IMR-90 (cell line): ENCODE data around the gene SETD2. TPM values are rescaled to one million over a fixed set of nuclear protein-coding genes. Genes with fewer than 3 reads are reported as not detected.

Experiments
- ATAC-seq: fragments of 200-7000 bp; cut with Tn5 transposase; 2 replicates; pipeline ENCODE4 v1.9.1; 2020; ENCODE audit warnings: low read depth, mild to moderate bottlenecking, moderate library complexity
- BruUV-seq: library from RNA; stranded (reverse); fragments of 400-500 nt; replicated peaks from 2 replicates; lab custom pipeline; 2021; lab: Mats Ljungman, UMichigan
- CTCF ChIA-PET: fragments of 300-600 bp; formaldehyde crosslinking; extraction: SDS; loops from one replicate; lab custom pipeline; 2021; ENCODE audit warnings: antibody characterized with exemption; lab: Yijun Ruan, JAX
- POLR2A ChIA-PET: fragments of 300-600 bp; sonication (Branson Sonifier 250); formaldehyde crosslinking; loops from one replicate; lab custom pipeline; 2022; ENCODE audit warnings: antibody characterized with exemption; ENCODE audit not compliant: unreplicated experiment; lab: Charles Lee
- DNase-seq: peaks from one replicate; pipeline ENCODE4 v3.0.0; 2013
- H2AFZ ChIP-seq: replicated peaks from 2 replicates; pipeline ENCODE3; 2013; ENCODE audit warnings: low read length, mild to moderate bottlenecking; ENCODE audit not compliant: poor library complexity
- H2AK5ac ChIP-seq: 2 replicates; pipeline ENCODE4 v1.6.1; 2013; ENCODE audit warnings: low read depth, low read length, inconsistent platforms
- H2AK9ac ChIP-seq: replicated peaks from 2 replicates; pipeline ENCODE3; 2013; ENCODE audit warnings: mild to moderate bottlenecking, low read depth, low read length, moderate library complexity; ENCODE audit not compliant: poor library complexity
- H2BK120ac ChIP-seq: 2 replicates; pipeline ENCODE4 v1.6.1; 2013; ENCODE audit warnings: low read depth, low read length, inconsistent platforms
- H2BK15ac ChIP-seq: 3 replicates; pipeline ENCODE4 v1.6.1; 2013; ENCODE audit warnings: low read depth, low read length, inconsistent platforms
- H2BK20ac ChIP-seq: 2 replicates; pipeline ENCODE4 v1.6.1; 2013; ENCODE audit warnings: low read depth, mild to moderate bottlenecking, inconsistent platforms, low read length, moderate library complexity
- H2BK5ac ChIP-seq: 2 replicates; pipeline ENCODE4 v1.6.1; 2013; ENCODE audit warnings: mild to moderate bottlenecking, low read depth, low read length, inconsistent platforms; ENCODE audit not compliant: poor library complexity, severe bottlenecking
- H3K14ac ChIP-seq: replicated peaks from 2 replicates; pipeline ENCODE4 v1.6.1; 2013; ENCODE audit warnings: low read depth, low read length, inconsistent platforms
- H3K18ac ChIP-seq: 2 replicates; pipeline ENCODE4 v1.6.1; 2013; ENCODE audit warnings: low read depth, low read length, control low read depth
- H3K23ac ChIP-seq: 2 replicates; pipeline ENCODE4 v1.6.1; 2013; ENCODE audit warnings: low read depth, low read length, inconsistent platforms
- H3K27ac ChIP-seq: 2 replicates; pipeline ENCODE4 v1.5.1; 2013; ENCODE audit warnings: mild to moderate bottlenecking, control low read depth, low read length; ENCODE audit not compliant: insufficient read depth
- H3K27me3 ChIP-seq: 2 replicates; pipeline ENCODE4 v1.6.1; 2013; ENCODE audit warnings: low read length; ENCODE audit not compliant: control insufficient read depth, insufficient read depth
- H3K36me3 ChIP-seq: 2 replicates; pipeline ENCODE4 v1.6.1; 2013; ENCODE audit warnings: low read length, mixed read lengths; ENCODE audit not compliant: control insufficient read depth, insufficient read depth
- H3K4ac ChIP-seq: 2 replicates; pipeline ENCODE4 v1.6.1; 2013; ENCODE audit warnings: low read depth, low read length, inconsistent platforms
- H3K4me1 ChIP-seq: 2 replicates; pipeline ENCODE4 v1.6.1; 2013; ENCODE audit warnings: low read length, mixed read lengths; ENCODE audit not compliant: control insufficient read depth, insufficient read depth
- H3K4me2 ChIP-seq: 2 replicates; pipeline ENCODE4 v1.6.1; 2013; ENCODE audit warnings: low read depth, mild to moderate bottlenecking, control low read depth, low read length, moderate library complexity
- H3K4me3 ChIP-seq: 2 replicates; pipeline ENCODE4 v1.5.1; 2013; ENCODE audit warnings: low read depth, mild to moderate bottlenecking, control low read depth, low read length, moderate library complexity; ENCODE audit not compliant: insufficient read depth
- H3K56ac ChIP-seq: 2 replicates; pipeline ENCODE4 v1.6.1; 2013; ENCODE audit warnings: low read length, inconsistent platforms; ENCODE audit not compliant: insufficient read depth; ENCODE audit errors: extremely low read depth
- H3K79me1 ChIP-seq, 2 experiments: 2 replicates each; pipeline ENCODE4 v1.6.1; 2013; ENCODE audit warnings: low read length in 2 of 2, inconsistent platforms in 1 of 2, low read depth in 1 of 2
- H3K9ac ChIP-seq: 2 replicates; pipeline ENCODE4 v1.6.1; 2013; ENCODE audit warnings: low read depth, low read length, control low read depth
- H3K9me1 ChIP-seq: 2 replicates; pipeline ENCODE4 v1.6.1; 2013; ENCODE audit warnings: low read length, inconsistent platforms; ENCODE audit not compliant: insufficient read depth
- H3K9me3 ChIP-seq: 2 replicates; pipeline ENCODE4 v1.6.1; 2013; ENCODE audit warnings: low read length; ENCODE audit not compliant: control insufficient read depth, insufficient read depth
- H4K20me1 ChIP-seq: 2 replicates; pipeline ENCODE4 v1.6.1; 2013; ENCODE audit warnings: low read length, inconsistent platforms; ENCODE audit not compliant: insufficient read depth
- H4K5ac ChIP-seq: 2 replicates; pipeline ENCODE4 v1.6.1; 2013; ENCODE audit warnings: mild to moderate bottlenecking, low read depth, low read length, control low read depth
- H4K8ac ChIP-seq, 2 experiments: 2 replicates each; pipeline ENCODE4 v1.6.1; 2013; ENCODE audit warnings: low read depth in 2 of 2, low read length in 2 of 2, control low read depth in 1 of 2, inconsistent platforms in 1 of 2
- H4K91ac ChIP-seq: 2 replicates; pipeline ENCODE4 v1.6.1; 2013; ENCODE audit warnings: low read depth, low read length, inconsistent platforms; ENCODE audit not compliant: insufficient read depth
- BHLHE40 ChIP-seq: fragments of 150-350 bp; IDR thresholded peaks from 2 replicates; pipeline ENCODE4 v1.6.1; 2016; ENCODE audit warnings: mild to moderate bottlenecking, low read depth, low read length
- CEBPB ChIP-seq: IDR thresholded peaks from 2 replicates; pipeline ENCODE4 v1.6.1; 2012; ENCODE audit warnings: low read depth, low read length, improper control_type of control experiment
- CHD1 ChIP-seq: IDR thresholded peaks from 2 replicates; pipeline ENCODE4 v1.6.1; 2012; ENCODE audit warnings: low read depth, low read length, improper control_type of control experiment
- FOS ChIP-seq: fragments of 150-350 bp; IDR thresholded peaks from 2 replicates; pipeline ENCODE4 v1.6.1; 2016; ENCODE audit warnings: low read depth, low read length
- MAZ ChIP-seq: IDR thresholded peaks from 2 replicates; pipeline ENCODE4 v1.6.1; 2012; ENCODE audit warnings: low read depth, mild to moderate bottlenecking, low read length, improper control_type of control experiment, moderate library complexity, borderline replicate concordance
- MXI1 ChIP-seq: IDR thresholded peaks from 2 replicates; pipeline ENCODE4 v1.6.1; 2012; ENCODE audit warnings: low read depth, mild to moderate bottlenecking, low read length, moderate library complexity, borderline replicate concordance
- NFE2L2 ChIP-seq: fragments of 150-350 bp; IDR thresholded peaks from 2 replicates; pipeline ENCODE4 v1.6.1; 2016; ENCODE audit warnings: low read depth, mild to moderate bottlenecking, low read length
- POLR2A ChIP-seq: IDR thresholded peaks from 2 replicates; pipeline ENCODE4 v1.6.1; 2012; ENCODE audit warnings: mild to moderate bottlenecking, low read depth, low read length
- RAD21 ChIP-seq: IDR thresholded peaks from 2 replicates; pipeline ENCODE4 v1.6.1; 2012; ENCODE audit warnings: low read length, improper control_type of control experiment
- RCOR1 ChIP-seq: IDR thresholded peaks from 2 replicates; pipeline ENCODE4 v1.6.1; 2012; ENCODE audit warnings: mild to moderate bottlenecking, low read length, improper control_type of control experiment; ENCODE audit not compliant: insufficient replicate concordance
- RFX5 ChIP-seq: IDR thresholded peaks from 2 replicates; pipeline ENCODE4 v1.8.0; 2012; ENCODE audit warnings: low read depth, mild to moderate bottlenecking, low read length, moderate library complexity
- SMC3 ChIP-seq: fragments of 150-350 bp; IDR thresholded peaks from 2 replicates; pipeline ENCODE4 v1.6.1; 2016; ENCODE audit warnings: low read depth, mild to moderate bottlenecking, antibody characterized with exemption, low read length, moderate library complexity
- WGBS, 2 experiments: methylation state at CpG; one replicate each; pipeline versions ENCODE4 v1.1.5 to v1.1.7; 2013; ENCODE audit warnings: missing lambda C conversion rate in 2 of 2; ENCODE audit not compliant: insufficient read length in 1 of 2; ENCODE audit errors: extremely low coverage in 2 of 2; 5-methylcytosine and 5-hydroxymethylcytosine counted together
- dilution Hi-C: fragments of 300-500 bp; cut with HindIII; formaldehyde crosslinking; loops from one replicate; pipeline ENCODE4 v1.14.3; 2018; ENCODE audit warnings: low sequenced_read_pairs; ENCODE audit not compliant: unreplicated experiment
- in situ Hi-C: fragments of 300-500 bp; cut with MboI; formaldehyde crosslinking; loops from 3 replicates; pipeline ENCODE4 v1.14.3; 2019; ENCODE audit warnings: low sequenced_read_pairs, inconsistent platforms, mixed read lengths
- intact Hi-C: fragments of 100-400 bp; cut with micrococcal nuclease; formaldehyde crosslinking; loops from 2 replicates; pipeline ENCODE4 v1.10.0; 2022
- polyA plus RNA-seq, 3 experiments: library from polyadenylated mRNA; depleted of rRNA; stranded (reverse); fragments of >200 nt; gene quantifications; 2 replicates each; pipeline ENCODE4 v1.2.3, GENCODE V29; 2012; ENCODE audit warnings: low replicate concordance in 1 of 3
- total RNA-seq: library from RNA; depleted of rRNA; stranded (reverse); fragments of >200 nt; gene quantifications from 2 replicates; pipeline ENCODE4 v1.2.3, GENCODE V29; 2012
- TF ChIP-seq, protein P1 (sequence below): fragments of 150-350 bp; IDR thresholded peaks from 2 replicates; pipeline ENCODE4 v1.6.1; 2016; ENCODE audit warnings: low read depth, mild to moderate bottlenecking, low read length, moderate library complexity, borderline replicate concordance
- TF ChIP-seq, protein P2 (sequence below): conservative IDR thresholded peaks from 2 replicates; pipeline ENCODE4 v1.5.1; 2012; ENCODE audit warnings: mild to moderate bottlenecking, low read depth, low read length, improper control_type of control experiment

SETD2 gene
- total and polyA plus RNA-seq, 2 of the 4 experiments (the other 2 are of a cell fraction) = 18.3 to 20.1 TPM

DNA sequence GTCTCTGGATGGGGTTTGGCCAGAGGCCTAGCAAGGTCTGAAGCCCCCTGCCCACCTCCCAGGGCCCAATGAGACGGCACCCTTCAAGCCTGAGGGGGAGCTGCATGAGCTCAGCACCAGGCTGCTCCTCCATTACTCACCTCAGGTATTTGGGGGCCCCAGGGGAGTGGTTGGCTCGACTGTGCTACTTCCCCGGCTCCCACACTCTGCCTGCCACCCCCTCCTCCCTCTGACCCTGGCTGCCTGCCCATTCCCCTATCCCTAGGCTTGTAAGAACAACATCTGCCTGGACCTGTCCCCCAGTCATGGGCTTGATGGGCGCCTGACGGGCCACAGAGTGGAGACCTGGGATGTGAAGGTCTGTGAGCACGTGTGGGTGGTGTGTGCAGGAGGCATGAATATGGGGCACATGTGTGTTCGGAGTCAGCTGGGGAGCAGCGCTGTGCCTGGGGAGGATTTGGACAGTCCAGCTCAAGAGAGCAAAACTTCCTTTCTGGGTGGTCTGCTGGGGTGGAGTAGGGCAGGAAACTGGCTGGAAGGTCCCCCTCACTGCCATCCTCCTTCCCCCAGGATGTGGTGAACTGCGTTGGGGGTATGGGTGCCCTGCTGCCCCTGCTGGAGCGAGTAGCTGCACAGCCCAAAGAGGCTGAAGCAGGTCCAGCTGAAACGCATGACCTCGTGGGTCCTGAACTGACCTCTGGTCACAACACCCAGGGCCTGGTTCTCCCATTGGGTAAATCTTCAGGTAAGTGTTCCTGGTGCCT, 167.0 kb downstream of the SETD2 start (continued):
- no peak for TF ChIP-seq MAZ

DNA sequence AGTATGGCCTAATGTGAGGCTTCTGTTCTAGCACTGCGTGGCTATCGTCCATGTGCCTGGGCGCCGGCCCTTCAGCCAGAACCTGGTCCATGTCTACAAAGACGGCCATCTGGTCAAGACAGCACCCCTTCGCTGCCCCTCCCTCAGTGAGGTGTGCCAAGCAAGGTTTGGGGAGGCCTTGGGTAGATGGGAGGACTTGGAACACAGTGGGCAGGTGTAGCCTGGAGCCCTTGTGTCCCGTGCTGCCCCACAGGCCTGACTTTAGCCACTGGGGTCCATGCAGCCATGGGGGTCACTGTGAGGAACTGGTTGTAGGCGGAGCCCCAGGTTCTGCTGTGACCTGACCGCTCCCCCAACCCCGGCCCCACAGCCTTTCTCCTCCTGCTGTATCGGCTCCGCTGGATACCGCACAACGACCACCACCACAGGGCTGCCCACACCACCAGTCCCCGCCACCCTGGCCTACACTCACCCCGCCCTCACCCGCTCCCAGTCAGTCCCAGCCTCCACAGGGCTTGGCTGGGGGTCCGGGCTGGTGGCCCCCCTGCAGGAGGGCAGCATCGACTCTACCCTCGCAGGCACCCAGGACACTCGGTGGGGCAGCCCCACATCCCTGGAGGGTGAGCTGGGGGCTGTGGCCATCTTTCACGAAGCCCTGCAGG, 167.9 kb downstream of the SETD2 start:
- POLR2A ChIA-PET = no interaction called here
- H3K4ac ChIP-seq = no peak overlapping the region
- no peaks in the 10 kb centered on the region for H3K36me3 ChIP-seq
- no peak overlapping the region for H2BK120ac ChIP-seq
- no peaks in the 10 kb centered on the region for H3K79me1 ChIP-seq
- H3K9me3 ChIP-seq = no peaks in the 10 kb centered on the region
- H4K5ac ChIP-seq = no peak overlapping the region
- no peak overlapping the region for H2BK15ac ChIP-seq
- no peak overlapping the region for H3K27ac ChIP-seq
- H3K14ac ChIP-seq = no peak overlapping the region
- no peak overlapping the region for H4K8ac ChIP-seq
- no peak overlapping the region for H3K4me3 ChIP-seq
- peaks cover 6% of the 10 kb centered on the region; the same call in 1 of the 2 replicates for H3K9me1 ChIP-seq
- H3K56ac ChIP-seq = no peak overlapping the region
- CTCF ChIA-PET = no interaction called here
- peaks cover 5% of the 10 kb centered on the region; the same call in 1 of the 2 replicates for H3K4me1 ChIP-seq
- H3K23ac ChIP-seq = no peak overlapping the region
- no peak overlapping the region for H2AK9ac ChIP-seq
- H3K27me3 ChIP-seq = no peaks in the 10 kb centered on the region
- no peak for ATAC-seq
- WGBS, 2 experiments = 98% methylated on average over 6 of the region's 22 CpGs; no CpG with 5 or more reads in 1 of the 2 experiments
- H3K18ac ChIP-seq = no peak overlapping the region
- H2BK20ac ChIP-seq = no peak overlapping the region
- no peak overlapping the region for H3K9ac ChIP-seq
- no peak overlapping the region for H3K4me2 ChIP-seq
- intact Hi-C loops (no loop called here), in situ Hi-C loops (no loop called here), dilution Hi-C loops (no loop called here)
- H4K20me1 ChIP-seq = no peaks in the 10 kb centered on the region
- H2AK5ac ChIP-seq = no peak overlapping the region
- BruUV-seq = no TSS peak
- H2BK5ac ChIP-seq = no peak overlapping the region
- no peak overlapping the region for H2AFZ ChIP-seq
- no peak overlapping the region for H4K91ac ChIP-seq
- no peak for DNase-seq
- TF ChIP-seq RAD21 (no peak), MAZ (no peak), NFE2L2 (no peak), BHLHE40 (no peak), POLR2A (no peak), SMC3 (no peak), FOS (no peak), CHD1 (no peak), RFX5 (no peak), CEBPB (no peak), MXI1 (no peak), RCOR1 (no peak)
- TF ChIP-seq, protein P1, sequence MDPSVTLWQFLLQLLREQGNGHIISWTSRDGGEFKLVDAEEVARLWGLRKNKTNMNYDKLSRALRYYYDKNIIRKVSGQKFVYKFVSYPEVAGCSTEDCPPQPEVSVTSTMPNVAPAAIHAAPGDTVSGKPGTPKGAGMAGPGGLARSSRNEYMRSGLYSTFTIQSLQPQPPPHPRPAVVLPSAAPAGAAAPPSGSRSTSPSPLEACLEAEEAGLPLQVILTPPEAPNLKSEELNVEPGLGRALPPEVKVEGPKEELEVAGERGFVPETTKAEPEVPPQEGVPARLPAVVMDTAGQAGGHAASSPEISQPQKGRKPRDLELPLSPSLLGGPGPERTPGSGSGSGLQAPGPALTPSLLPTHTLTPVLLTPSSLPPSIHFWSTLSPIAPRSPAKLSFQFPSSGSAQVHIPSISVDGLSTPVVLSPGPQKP = no peak
- TF ChIP-seq, protein P2, sequence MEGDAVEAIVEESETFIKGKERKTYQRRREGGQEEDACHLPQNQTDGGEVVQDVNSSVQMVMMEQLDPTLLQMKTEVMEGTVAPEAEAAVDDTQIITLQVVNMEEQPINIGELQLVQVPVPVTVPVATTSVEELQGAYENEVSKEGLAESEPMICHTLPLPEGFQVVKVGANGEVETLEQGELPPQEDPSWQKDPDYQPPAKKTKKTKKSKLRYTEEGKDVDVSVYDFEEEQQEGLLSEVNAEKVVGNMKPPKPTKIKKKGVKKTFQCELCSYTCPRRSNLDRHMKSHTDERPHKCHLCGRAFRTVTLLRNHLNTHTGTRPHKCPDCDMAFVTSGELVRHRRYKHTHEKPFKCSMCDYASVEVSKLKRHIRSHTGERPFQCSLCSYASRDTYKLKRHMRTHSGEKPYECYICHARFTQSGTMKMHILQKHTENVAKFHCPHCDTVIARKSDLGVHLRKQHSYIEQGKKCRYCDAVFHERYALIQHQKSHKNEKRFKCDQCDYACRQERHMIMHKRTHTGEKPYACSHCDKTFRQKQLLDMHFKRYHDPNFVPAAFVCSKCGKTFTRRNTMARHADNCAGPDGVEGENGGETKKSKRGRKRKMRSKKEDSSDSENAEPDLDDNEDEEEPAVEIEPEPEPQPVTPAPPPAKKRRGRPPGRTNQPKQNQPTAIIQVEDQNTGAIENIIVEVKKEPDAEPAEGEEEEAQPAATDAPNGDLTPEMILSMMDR = no peak
